Adipose tissue (tissue), 3 donors: ENCODE data around the gene PTGR2. TPM values are rescaled to one million over a fixed set of nuclear protein-coding genes. Genes with fewer than 3 reads are reported as not detected.
"Not testable (repeated sequence)": the region's sequence is repeated elsewhere in the genome, so short reads cannot be mapped to it uniquely, and the experiment has no call there.

Experiments used
- H3K27ac ChIP-seq: one replicate; pipeline ENCODE4 v1.5.1; 2013; ENCODE audit warnings: low read depth, low read length
- WGBS, 3 donors: extraction: QIAGEN DNeasy Blood & Tissue Kit; methylation state at CpG; one replicate each; pipeline ENCODE4 v1.1.7; 2013; 5-methylcytosine and 5-hydroxymethylcytosine counted together
- polyA plus RNA-seq, 3 donors: library from polyadenylated mRNA; stranded (reverse); fragments of 200-250 nt; gene quantifications; one replicate each; pipeline ENCODE4 v1.2.3, GENCODE V29; 2013
- donor health status: healthy with polysubstance abuse.
- donor health status: Bipolar disorder and iron deficiency.
- donor health status: healthy.

The PTGR2 gene
- polyA plus RNA-seq, 3 donors, result 3.2 to 7.5 (median 5.2) TPM

- H3K27ac ChIP-seq, result no peak overlapping the region
- WGBS, 3 donors, result 82 to 89% (median 82%) methylated on average over 4 of the region's 4 CpGs
Measured at GRCh38 chr14:73829071-73829470, 22.6 kb upstream of the PTGR2 start.

GRCh38 chr14:73829526-73830431, 21.9 kb upstream of the PTGR2 start:
- 68 to 85% (median 71%) methylated on average over 9 of the region's 9 CpGs for WGBS, 3 donors
- no peak overlapping the region for H3K27ac ChIP-seq

GRCh38 chr14:73833034-73833433, 18.6 kb upstream of the PTGR2 start:
- WGBS, 3 donors, result 43 to 70% (median 62%) methylated on average over 1 of the region's 1 CpG
- no peak overlapping the region for H3K27ac ChIP-seq

- 45 to 55% (median 49%) methylated on average over 9 of the region's 9 CpGs for WGBS, 3 donors
- no peak overlapping the region for H3K27ac ChIP-seq
Measured at GRCh38 chr14:73833530-73834260, 17.9 kb upstream of the PTGR2 start.

- 84 to 87% (median 85%) methylated on average over 4 of the region's 4 CpGs for WGBS, 3 donors
Measured at GRCh38 chr14:73834261-73834625, 17.4 kb upstream of the PTGR2 start.

GRCh38 chr14:73838293-73839034, 13.2 kb upstream of the PTGR2 start:
- not testable (repeated sequence) for H3K27ac ChIP-seq
- 90 to 95% (median 93%) methylated on average over 7 of the region's 7 CpGs for WGBS, 3 donors

More at GRCh38 chr14:73834261-73834625, 17.4 kb upstream of the PTGR2 start:
- H3K27ac ChIP-seq, result no peak overlapping the region

- WGBS, 3 donors, result 95 to 100% (median 96%) methylated on average over 1 of the region's 1 CpG
- H3K27ac ChIP-seq, result no peak overlapping the region
Measured at GRCh38 chr14:73842201-73842600, 9.4 kb upstream of the PTGR2 start.

GRCh38 chr14:73842851-73843250, 8.8 kb upstream of the PTGR2 start:
- H3K27ac ChIP-seq, result no peak overlapping the region
- 48 to 86% (median 50%) methylated on average over 2 of the region's 2 CpGs for WGBS, 3 donors

GRCh38 chr14:73843296-73843695, 8.3 kb upstream of the PTGR2 start:
- no peak overlapping the region for H3K27ac ChIP-seq
- WGBS, 3 donors, result 72 to 77% (median 75%) methylated on average over 2 of the region's 2 CpGs

- 76 to 84% (median 80%) methylated on average over 4 of the region's 4 CpGs for WGBS, 3 donors
- no peak overlapping the region for H3K27ac ChIP-seq
Measured at GRCh38 chr14:73846947-73847346, 4.7 kb upstream of the PTGR2 start.

- WGBS, 3 donors, result 38 to 58% (median 50%) methylated on average over 6 of the region's 6 CpGs
Measured at GRCh38 chr14:73851000-73851399, 631 bp upstream of the PTGR2 start.

GRCh38 chr14:73859145-73859544, 7.5 kb downstream of the PTGR2 start:
- H3K27ac ChIP-seq, result no peak overlapping the region

More at GRCh38 chr14:73851000-73851399, 631 bp upstream of the PTGR2 start:
- H3K27ac ChIP-seq, result no peak overlapping the region

- WGBS, 3 donors, result 88 to 95% (median 91%) methylated on average over 5 of the region's 5 CpGs
- no peak overlapping the region for H3K27ac ChIP-seq
Measured at GRCh38 chr14:73861073-73861472, 9.4 kb downstream of the PTGR2 start.

- 92 to 95% (median 92%) methylated on average over 8 of the region's 8 CpGs for WGBS, 3 donors
- no peak overlapping the region for H3K27ac ChIP-seq
Measured at GRCh38 chr14:73862480-73862879, 10.8 kb downstream of the PTGR2 start.

- no peak overlapping the region for H3K27ac ChIP-seq
- WGBS, 3 donors, result 87 to 97% (median 95%) methylated on average over 2 of the region's 2 CpGs
Measured at GRCh38 chr14:73863209-73863608, 11.6 kb downstream of the PTGR2 start.

- 90 to 95% (median 91%) methylated on average over 8 of the region's 8 CpGs for WGBS, 3 donors
- H3K27ac ChIP-seq, result no peak overlapping the region
Measured at GRCh38 chr14:73865534-73866113, 14.0 kb downstream of the PTGR2 start.

- WGBS, 3 donors, result 95 to 97% (median 96%) methylated on average over 11 of the region's 11 CpGs
- not testable (repeated sequence) for H3K27ac ChIP-seq
Measured at GRCh38 chr14:73869754-73870153, 18.1 kb downstream of the PTGR2 start.

GRCh38 chr14:73870525-73871235, 19.0 kb downstream of the PTGR2 start:
- WGBS, 3 donors, result 98% methylated on average over 2 of the region's 2 CpGs
- no peak overlapping the region for H3K27ac ChIP-seq
